BLaER1 treated with 17β-estradiol and CSF1 and Interleukin-3, amounts not matched to agents 10 nM and 100 nM (cell line): Measurements from ENCODE around the gene HELZ2.
A peak's percentile ranks its signal among the peaks of the same experiment; 100 is the strongest.

Experiments used
- H3K27ac ChIP-seq, 11 experiments: shearing (Covaris generic); formaldehyde crosslinking; 2 replicates each; pipeline ENCODE4 v1.8.1; 2022
- H3K27me3 ChIP-seq, 11 experiments: shearing (Covaris generic); formaldehyde crosslinking; 2 replicates each; pipeline ENCODE4 v1.8.1; 2022
- H3K36me3 ChIP-seq, 11 experiments: shearing (Covaris generic); formaldehyde crosslinking; 2 replicates each; pipeline ENCODE4 v1.8.1; 2022
- H3K4me1 ChIP-seq, 10 experiments: shearing (Covaris generic); formaldehyde crosslinking; 2 replicates each; pipeline ENCODE4 v1.8.1; 2022
- H3K4me2 ChIP-seq, 11 experiments: shearing (Covaris generic); formaldehyde crosslinking; 2 replicates each; pipeline ENCODE4 v1.8.1; 2022
- H3K4me3 ChIP-seq, 10 experiments: shearing (Covaris generic); formaldehyde crosslinking; 2 replicates each; pipeline ENCODE4 v1.8.1; 2022
- H3K9ac ChIP-seq, 11 experiments: shearing (Covaris generic); formaldehyde crosslinking; 2 replicates each; pipeline ENCODE4 v1.8.1; 2022
- H3K9me3 ChIP-seq, 11 experiments: shearing (Covaris generic); formaldehyde crosslinking; replicated peaks in 1 of 11; 2 replicates each; pipeline ENCODE4 v1.8.1; 2022
- H4K20me1 ChIP-seq, 11 experiments: shearing (Covaris generic); formaldehyde crosslinking; 2 replicates each; pipeline ENCODE4 v1.8.1; 2022
- Cebpa-rat ChIP-seq, 11 experiments: shearing (Covaris generic); IDR thresholded peaks; 2 replicates each; pipeline ENCODE4 v1.8.1; 2022

Gene HELZ2

DNA sequence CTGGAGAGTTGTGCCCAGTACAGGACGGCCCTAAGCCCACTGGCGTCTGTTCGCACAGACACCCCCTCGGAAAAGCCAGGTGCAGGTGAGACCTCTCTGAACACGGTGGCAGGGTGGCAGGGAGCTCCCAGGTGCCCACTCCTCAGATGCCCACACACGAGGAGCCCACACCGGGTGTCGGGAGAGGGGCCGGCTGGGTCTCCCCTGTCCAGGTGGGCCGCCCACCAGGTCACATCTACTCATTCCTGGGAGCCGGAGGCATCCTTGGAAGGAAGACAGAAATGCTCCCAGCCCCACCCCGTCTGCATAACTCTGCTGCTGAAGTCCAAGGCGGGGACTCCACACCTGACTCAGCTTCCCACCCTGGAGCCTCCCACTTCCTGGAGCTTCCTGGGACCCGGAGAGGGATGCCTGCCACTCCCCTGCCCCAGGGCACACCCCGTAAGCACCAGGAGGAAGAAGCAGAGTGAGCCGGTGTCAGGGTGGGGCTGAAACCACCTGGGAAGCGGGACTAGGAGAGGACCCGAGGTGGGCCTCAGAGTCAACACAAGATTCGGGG lies 29.0 kb downstream of the HELZ2 start:
- no peaks in the 10 kb centered on the region for H3K9me3 ChIP-seq
- TF ChIP-seq Cebpa-rat (IDR thresholded peaks at IDR 0.05) = no peak
- peak overlapping the region in 5 of 11 experiments; percentile 4 to 39 (median 32); a peak in 4 of 22 replicates for H3K4me2 ChIP-seq
- peaks cover 0 to 92% (median 41%) of the 10 kb centered on the region in 11 experiments; a peak in 16 of 22 replicates for H4K20me1 ChIP-seq
- peaks cover 0 to 44% (median 33%) of the 10 kb centered on the region in 10 experiments; a peak in 16 of 20 replicates for H3K4me1 ChIP-seq
- H3K36me3 ChIP-seq = no peaks in the 10 kb centered on the region
- no peak overlapping the region for H3K4me3 ChIP-seq
- H3K9ac ChIP-seq = no peak overlapping the region
- H3K27me3 ChIP-seq = peaks cover 60 to 86% (median 73%) of the 10 kb centered on the region in 11 experiments
- H3K27ac ChIP-seq = no peak overlapping the region

DNA sequence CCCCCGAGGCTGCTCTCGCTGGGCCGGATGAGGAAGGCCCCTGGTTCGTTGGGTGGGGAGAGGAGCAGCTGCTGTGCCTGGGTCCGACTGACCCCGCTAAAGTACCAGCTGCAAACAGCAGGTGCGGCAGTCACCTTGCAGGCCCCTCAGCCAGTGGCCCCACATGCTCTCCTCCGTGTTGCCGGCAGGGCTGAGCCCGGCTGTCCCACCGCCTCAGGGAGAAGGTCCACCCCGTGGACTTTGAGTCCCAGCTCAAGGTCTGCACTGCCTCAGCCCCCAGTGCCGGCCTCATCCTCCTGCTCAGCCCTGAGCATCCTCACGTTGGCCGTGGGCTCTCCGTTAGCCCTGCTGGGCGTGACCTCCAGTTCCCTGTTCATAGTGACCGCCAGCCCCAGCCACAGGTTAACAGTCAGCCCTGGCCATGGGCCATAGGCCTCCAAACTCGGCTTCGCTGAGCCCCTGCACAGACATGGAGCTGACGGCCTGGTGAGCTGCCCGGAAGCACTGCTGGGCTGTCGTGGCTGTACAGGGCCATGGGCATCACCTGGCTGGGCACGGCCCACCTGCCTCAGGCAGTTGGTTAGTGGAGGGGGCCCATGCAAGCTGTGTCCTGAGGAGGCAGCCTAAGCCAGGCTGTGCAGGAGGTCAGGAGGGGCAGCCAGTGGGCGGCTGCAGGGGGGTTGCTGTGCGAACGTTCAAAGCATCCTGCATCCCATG lies 29.6 kb downstream of the HELZ2 start:
- Histone ChIP-seq H3K36me3 (no peaks in the 10 kb centered on the region), H3K27me3 (peaks cover 58 to 86% (median 69%) of the 10 kb centered on the region in 11 experiments), H3K27ac (no peak overlapping the region), H3K9ac (no peak overlapping the region), H3K4me1 (peaks cover 0 to 49% (median 39%) of the 10 kb centered on the region in 10 experiments; a peak in 16 of 20 replicates), H3K4me3 (no peak overlapping the region), H4K20me1 (peaks cover 0 to 92% (median 41%) of the 10 kb centered on the region in 11 experiments; a peak in 16 of 22 replicates), H3K9me3 (no peaks in the 10 kb centered on the region), H3K4me2 (no peak overlapping the region)
- TF ChIP-seq Cebpa-rat (IDR thresholded peaks at IDR 0.05) = no peak

GRCh38 chr20:63543733-63544132 lies 30.3 kb downstream of the HELZ2 start:
- peaks cover 0 to 52% (median 44%) of the 10 kb centered on the region in 10 experiments; a peak in 16 of 20 replicates for H3K4me1 ChIP-seq
- no peaks in the 10 kb centered on the region for H3K9me3 ChIP-seq
- peaks cover 0 to 92% (median 40%) of the 10 kb centered on the region in 11 experiments; a peak in 16 of 22 replicates for H4K20me1 ChIP-seq
- no peak overlapping the region for H3K27ac ChIP-seq
- peaks cover 52 to 87% (median 71%) of the 10 kb centered on the region in 11 experiments for H3K27me3 ChIP-seq
- H3K9ac ChIP-seq = no peak overlapping the region
- no peak for TF ChIP-seq Cebpa-rat (IDR thresholded peaks at IDR 0.05)
- H3K4me2 ChIP-seq = no peak overlapping the region
- no peaks in the 10 kb centered on the region for H3K36me3 ChIP-seq
- no peak overlapping the region for H3K4me3 ChIP-seq

- H3K4me3 ChIP-seq = no peak overlapping the region
- H3K4me2 ChIP-seq = peak overlapping the region in 8 of 11 experiments; percentile 13 to 54 (median 38); a peak in 10 of 22 replicates
- no peak overlapping the region for H3K9ac ChIP-seq
- H3K9me3 ChIP-seq = no peaks in the 10 kb centered on the region
- H3K36me3 ChIP-seq = no peaks in the 10 kb centered on the region
- no peak for TF ChIP-seq Cebpa-rat (IDR thresholded peaks at IDR 0.05)
- H3K27ac ChIP-seq = no peak overlapping the region
- H3K27me3 ChIP-seq = peaks cover 46 to 82% (median 65%) of the 10 kb centered on the region in 11 experiments
- H3K4me1 ChIP-seq = peaks cover 0 to 50% (median 42%) of the 10 kb centered on the region in 10 experiments; a peak in 16 of 20 replicates
- peaks cover 0 to 86% (median 35%) of the 10 kb centered on the region in 11 experiments; a peak in 16 of 22 replicates for H4K20me1 ChIP-seq
Observed at GRCh38 chr20:63543131-63543530, 30.9 kb downstream of the HELZ2 start.

- Histone ChIP-seq H3K4me3 (no peak overlapping the region), H3K4me1 (peaks cover 0 to 51% (median 42%) of the 10 kb centered on the region in 10 experiments; a peak in 16 of 20 replicates), H3K36me3 (no peaks in the 10 kb centered on the region), H3K9me3 (no peaks in the 10 kb centered on the region), H4K20me1 (peaks cover 0 to 82% (median 31%) of the 10 kb centered on the region in 11 experiments; a peak in 15 of 22 replicates), H3K27ac (no peak overlapping the region), H3K4me2 (peak overlapping the region in 8 of 11 experiments; percentile 13 to 54 (median 38); a peak in 10 of 22 replicates), H3K9ac (no peak overlapping the region), H3K27me3 (peaks cover 42 to 78% (median 61%) of the 10 kb centered on the region in 11 experiments)
- TF ChIP-seq Cebpa-rat (IDR thresholded peaks at IDR 0.05) = no peak
Observed at GRCh38 chr20:63542696-63543095, 31.3 kb downstream of the HELZ2 start.

DNA sequence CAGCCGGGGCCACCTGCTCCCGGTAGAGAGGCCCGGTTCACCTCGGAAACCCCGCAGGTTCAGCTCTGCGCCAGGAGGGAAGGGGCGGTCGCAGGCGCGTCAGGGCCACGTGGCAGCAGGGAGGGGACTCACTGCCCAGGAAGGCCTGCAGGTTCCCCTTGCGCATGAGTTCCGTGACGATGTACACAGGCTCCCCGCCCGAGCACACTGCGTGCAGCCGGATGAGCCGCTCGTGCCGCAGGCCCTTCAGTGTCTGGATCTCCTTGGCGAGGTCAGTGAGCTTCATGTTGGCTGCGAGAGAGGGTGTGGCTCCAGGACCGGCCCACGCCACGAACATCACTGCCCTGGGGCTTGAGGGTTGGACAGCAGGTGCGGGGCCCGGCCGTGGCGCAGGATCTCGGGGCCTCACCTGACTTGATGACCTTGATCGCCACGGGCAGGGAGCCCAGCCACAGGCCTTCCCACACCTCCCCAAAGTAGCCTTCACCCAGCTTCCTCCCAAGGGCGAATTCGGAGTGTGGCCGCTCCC lies 31.9 kb downstream of the HELZ2 start:
- peaks cover 0 to 77% (median 27%) of the 10 kb centered on the region in 11 experiments; a peak in 15 of 22 replicates for H4K20me1 ChIP-seq
- H3K4me3 ChIP-seq = no peak overlapping the region
- no peak overlapping the region for H3K9ac ChIP-seq
- peak overlapping the region in 4 of 11 experiments; percentile 29 to 54 (median 54); a peak in 2 of 22 replicates for H3K4me2 ChIP-seq
- peaks cover 36 to 72% (median 55%) of the 10 kb centered on the region in 11 experiments for H3K27me3 ChIP-seq
- H3K9me3 ChIP-seq = no peaks in the 10 kb centered on the region
- TF ChIP-seq Cebpa-rat (IDR thresholded peaks at IDR 0.05) = no peak
- no peaks in the 10 kb centered on the region for H3K36me3 ChIP-seq
- no peak overlapping the region for H3K27ac ChIP-seq
- H3K4me1 ChIP-seq = peaks cover 3 to 57% (median 48%) of the 10 kb centered on the region in 10 experiments; a peak in 19 of 20 replicates

DNA sequence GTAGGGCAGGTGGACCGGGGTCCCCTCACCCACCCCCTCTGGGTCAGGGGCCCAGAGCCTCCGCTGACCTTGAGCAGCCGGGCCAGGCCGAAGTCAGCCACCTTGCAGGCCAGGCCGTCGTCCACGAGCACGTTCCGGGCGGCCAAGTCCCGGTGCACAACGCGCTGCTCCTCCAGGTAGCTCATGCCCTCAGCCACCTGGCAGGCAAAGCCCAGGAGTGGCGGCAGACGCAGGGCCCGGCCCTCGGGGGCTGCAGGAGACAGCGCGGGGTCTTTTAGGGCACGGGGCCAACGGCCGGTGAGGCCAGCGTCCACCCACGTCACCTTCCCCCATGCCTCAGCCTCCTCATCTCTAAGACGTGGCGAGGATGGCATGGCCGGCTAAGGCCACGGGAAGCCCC lies 32.7 kb downstream of the HELZ2 start:
- H3K9ac ChIP-seq = no peak overlapping the region
- H3K27ac ChIP-seq = no peak overlapping the region
- TF ChIP-seq Cebpa-rat (IDR thresholded peaks at IDR 0.05) = no peak
- H3K4me3 ChIP-seq = no peak overlapping the region
- no peaks in the 10 kb centered on the region for H3K36me3 ChIP-seq
- H3K4me2 ChIP-seq = peak overlapping the region in 1 of 11 experiments; percentile 50; a peak in 1 of 22 replicates
- no peaks in the 10 kb centered on the region for H3K9me3 ChIP-seq
- peaks cover 0 to 70% (median 26%) of the 10 kb centered on the region in 11 experiments; a peak in 13 of 22 replicates for H4K20me1 ChIP-seq
- H3K27me3 ChIP-seq = peaks cover 29 to 64% (median 48%) of the 10 kb centered on the region in 11 experiments
- H3K4me1 ChIP-seq = peaks cover 10 to 64% (median 55%) of the 10 kb centered on the region in 10 experiments

DNA sequence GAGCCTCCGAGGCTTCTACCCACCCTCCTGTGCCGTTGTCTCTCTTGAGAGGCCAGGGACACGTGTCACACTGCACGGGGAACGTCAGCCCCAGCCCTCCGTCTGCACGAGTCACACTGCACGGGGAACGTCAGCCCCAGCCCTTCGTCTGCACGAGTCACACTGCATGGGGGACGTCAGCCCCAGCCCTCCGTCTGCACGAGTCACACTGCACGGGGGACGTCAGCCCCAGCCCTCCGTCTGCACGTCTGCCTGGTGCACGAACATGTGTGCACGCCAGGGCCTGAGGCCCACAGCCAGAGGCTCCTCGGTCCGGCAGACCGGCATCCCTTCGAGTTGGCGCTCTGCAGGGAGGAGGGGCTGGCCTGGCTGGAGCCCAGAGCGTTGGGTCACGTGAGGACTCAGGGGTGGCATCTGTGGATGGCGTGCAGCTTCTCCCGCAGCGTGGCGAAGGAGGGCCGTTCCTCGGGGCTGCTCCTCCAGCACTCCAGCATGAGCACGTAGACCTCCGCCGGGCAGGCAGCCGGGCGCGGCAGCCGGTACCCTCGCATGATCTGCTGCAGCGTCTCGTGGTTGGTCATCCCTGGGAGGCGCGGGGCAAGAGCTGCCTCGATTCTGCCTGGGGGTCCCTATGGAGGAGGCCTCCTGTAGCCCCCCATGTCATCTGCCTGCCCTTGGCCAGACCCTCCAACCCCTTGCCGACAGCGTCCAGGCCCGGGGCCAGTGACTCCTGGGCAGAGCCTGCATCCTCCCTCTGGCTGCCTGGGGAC lies 33.4 kb downstream of the HELZ2 start:
- H3K27ac ChIP-seq = no peak overlapping the region
- H4K20me1 ChIP-seq = peaks cover 0 to 62% (median 21%) of the 10 kb centered on the region in 11 experiments; a peak in 13 of 22 replicates
- no peak overlapping the region for H3K9ac ChIP-seq
- no peak for TF ChIP-seq Cebpa-rat (IDR thresholded peaks at IDR 0.05)
- H3K4me1 ChIP-seq = peaks cover 13 to 64% (median 55%) of the 10 kb centered on the region in 10 experiments
- H3K4me2 ChIP-seq = peak overlapping the region in 9 of 11 experiments; percentile 12 to 50 (median 47); a peak in 11 of 22 replicates
- no peaks in the 10 kb centered on the region for H3K9me3 ChIP-seq
- peaks cover 21 to 57% (median 40%) of the 10 kb centered on the region in 11 experiments for H3K27me3 ChIP-seq
- H3K36me3 ChIP-seq = no peaks in the 10 kb centered on the region
- H3K4me3 ChIP-seq = no peak overlapping the region
